ENCODE data around the gene GLIS1. TPM values are rescaled to one million over a fixed set of nuclear protein-coding genes. Genes with fewer than 3 reads are reported as not detected.

GLIS1 gene
- polyA plus RNA-seq, 1 donor from 2014 or later, result not detected

GRCh38 chr1:53535846-53536245 lies 203.1 kb downstream of the GLIS1 start:
- no peak overlapping the region for H3K4me2 ChIP-seq (ENCODE audit: low read length)
- H3F3A ChIP-seq (ENCODE audit: insufficient read depth, low read length, poor library complexity, severe bottlenecking), result no peaks in the 10 kb centered on the region
- no peak overlapping the region for H3K27ac ChIP-seq (ENCODE audit: low read length)
- no peak overlapping the region for H3K4me3 ChIP-seq (ENCODE audit: low read length)
- H3K9me2 ChIP-seq (ENCODE audit: insufficient read depth, low read length), result no peaks in the 10 kb centered on the region
- no peaks in the 10 kb centered on the region for H4K20me1 ChIP-seq (ENCODE audit: insufficient read depth)
- no peak overlapping the region for H2AFZ ChIP-seq (ENCODE audit: low read depth, low read length)
- no peaks in the 10 kb centered on the region for H3K9me3 ChIP-seq (ENCODE audit: low read length)
- no peak overlapping the region for H3K9ac ChIP-seq (ENCODE audit: low read length)
- TF ChIP-seq RAD21 (conservative IDR thresholded peaks at IDR 0.05) (no peak), CTCF (IDR thresholded peaks at IDR 0.05; ENCODE audit: poor library complexity, severe bottlenecking) (no peak), MXI1 (conservative IDR thresholded peaks at IDR 0.05; ENCODE audit: poor library complexity, severe bottlenecking) (no peak), EP300 (conservative IDR thresholded peaks at IDR 0.05; ENCODE audit: poor library complexity, severe bottlenecking) (no peak), SMC3 (conservative IDR thresholded peaks at IDR 0.05; ENCODE audit: poor library complexity) (no peak), POLR2AphosphoS5 (IDR thresholded peaks at IDR 0.05) (no peak), REST (IDR thresholded peaks at IDR 0.05; ENCODE audit: borderline replicate concordance) (no peak), EZH2 (IDR thresholded peaks at IDR 0.05; ENCODE audit: borderline replicate concordance, insufficient read depth, low read length, poor library complexity, severe bottlenecking) (no peak), TAF1 (IDR thresholded peaks at IDR 0.05; ENCODE audit: low read depth) (no peak)
- H3K27me3 ChIP-seq (ENCODE audit: insufficient read depth, low read depth, low read length), result no peaks in the 10 kb centered on the region
- H3K36me3 ChIP-seq (ENCODE audit: insufficient read depth, low read length), result no peaks in the 10 kb centered on the region
- H3K79me2 ChIP-seq (replicated peaks; ENCODE audit: insufficient read depth, low read length), result no peaks in the 10 kb centered on the region

- no peaks in the 10 kb centered on the region for H3K9me3 ChIP-seq (ENCODE audit: low read length)
- TF ChIP-seq CTCF (IDR thresholded peaks at IDR 0.05; ENCODE audit: poor library complexity, severe bottlenecking) (no peak), EP300 (conservative IDR thresholded peaks at IDR 0.05; ENCODE audit: poor library complexity, severe bottlenecking) (no peak)
- no peaks in the 10 kb centered on the region for H3K27me3 ChIP-seq (ENCODE audit: insufficient read depth, low read depth, low read length)
- no peak overlapping the region for H2AFZ ChIP-seq (ENCODE audit: low read depth, low read length)
- H3K79me2 ChIP-seq (replicated peaks; ENCODE audit: insufficient read depth, low read length), result no peaks in the 10 kb centered on the region
- no peak overlapping the region for H3K27ac ChIP-seq (ENCODE audit: low read length)
- no peaks in the 10 kb centered on the region for H3K9me2 ChIP-seq (ENCODE audit: insufficient read depth, low read length)
- H4K20me1 ChIP-seq (ENCODE audit: insufficient read depth), result no peaks in the 10 kb centered on the region
- no peak overlapping the region for H3K4me2 ChIP-seq (ENCODE audit: low read length)
- H3K4me3 ChIP-seq (ENCODE audit: low read length), result no peak overlapping the region
- no peaks in the 10 kb centered on the region for H3K36me3 ChIP-seq (ENCODE audit: insufficient read depth, low read length)
- no peak overlapping the region for H3K9ac ChIP-seq (ENCODE audit: low read length)
- no peaks in the 10 kb centered on the region for H3F3A ChIP-seq (ENCODE audit: insufficient read depth, low read length, poor library complexity, severe bottlenecking)
These were observed 203.7 kb downstream of the GLIS1 start for GRCh38 chr1:53535226-53535625.

Data from neural cell (in vitro differentiated cells).